Pancreas (tissue), 10 donors: ENCODE measurements around the gene TEF. TPM values are rescaled to one million over a fixed set of nuclear protein-coding genes. Genes with fewer than 3 reads are reported as not detected.
A peak's percentile ranks its signal among the peaks of the same experiment; 100 is the strongest.
"Not testable (repeated sequence)": the region's sequence is repeated elsewhere in the genome, so short reads cannot be mapped to it uniquely, and the experiment has no call there.

Experiments used
- ATAC-seq, 4 donors: fragments of 200-7000 bp; cut with Tn5 transposase; one replicate each; pipeline versions ENCODE4 v1.8.0 to v1.9.1; 2020; ENCODE audit warnings: mild to moderate bottlenecking in 4 of 4, moderate library complexity in 4 of 4
- DNase-seq, 6 donors: peaks; one replicate each; pipeline ENCODE4 v3.0.0-alpha.2; 2020
- FAIRE-seq: peaks from 2 replicates; lab custom pipeline; 2012; peaks lifted over from hg19 to GRCh38; lab: Jason Lieb, UNC
- H3K27ac ChIP-seq, 4 donors: fragments of 200-600 bp; sonication (generic); 1 replicate in 3 of 4; 2 replicates in 1 of 4; pipeline versions ENCODE4 v1.5.0 to v1.8.0; 2020
- H3K27me3 ChIP-seq, 4 donors: fragments of 200-600 bp; one replicate each; pipeline ENCODE4 v1.8.0; 2021
- H3K36me3 ChIP-seq, 3 donors: fragments of 200-600 bp; sonication (generic) in 1 of 3; one replicate each; pipeline versions ENCODE4 v1.5.0 to v1.8.0; 2020 to 2021
- H3K4me1 ChIP-seq, 3 donors: fragments of 200-600 bp; one replicate each; pipeline ENCODE4 v1.8.0; 2021
- H3K4me3 ChIP-seq, 4 donors: fragments of 200-600 bp; sonication (generic) in 2 of 4; one replicate each; pipeline versions ENCODE4 v1.5.0 to v1.8.0; 2020 to 2021
- H3K9me3 ChIP-seq, 4 donors: fragments of 200-600 bp; one replicate each; pipeline ENCODE4 v1.8.0; 2021
- CTCF ChIP-seq, 4 donors: fragments of 200-600 bp; sonication (generic) in 3 of 4; IDR thresholded peaks; one replicate each; pipeline versions ENCODE4 v1.5.0 to v1.8.0; 2021; ENCODE audit warnings: antibody characterized with exemption in 4 of 4
- WGBS, 2 donors: extraction: QIAGEN DNeasy Blood & Tissue Kit; methylation state at CpG; one replicate each; pipeline ENCODE4 v1.1.7; 2013; 5-methylcytosine and 5-hydroxymethylcytosine counted together
- intact Hi-C, 3 donors: fragments of 100-400 bp; cut with DNase I; formaldehyde crosslinking; loops; one replicate each; pipeline versions ENCODE4 v1.11.1 to v1.14.2; 2022
- polyA plus RNA-seq, 2 donors: library from polyadenylated mRNA; stranded (reverse); fragments of 200-250 nt; gene quantifications; one replicate each; pipeline ENCODE4 v1.2.3, GENCODE V29; 2013
- total RNA-seq, 6 donors: library from RNA; stranded (reverse); fragmentation: NEBNext Ultra II Directional in 4 of 6; extraction: Animal tissue kit (Norgen Biotek cat#: 25700) in 4 of 6; gene quantifications; one replicate each; pipeline versions ENCODE4 v1.2.1 to v1.2.4, GENCODE V29; 2021 to 2023
- donor health status: healthy with polysubstance abuse.
- donor health status: DM: no; HTN: no; CAD: no; lungs with moderate emphysema.
- donor health status: DM: no; HTN: no; CAD: no.
- donor health status: control.
- donor health status: control.
- donor health status: Bipolar disorder and iron deficiency.
- donor health status: DM: yes; HTN: yes; CAD: no.
- donor health status: DM: no; HTN: no; CAD: no.
- donor health status: DM: no; HTN: no; CAD: no.
- donor health status: DM: yes; HTN: yes; CAD: no.

TEF gene
- total and polyA plus RNA-seq, 8 donors: 8.3 to 19.6 (median 17.6) TPM

- H3K9me3 ChIP-seq: no peaks in the 10 kb centered on the region
- no peak for FAIRE-seq
- no peaks in the 10 kb centered on the region for H3K4me1 ChIP-seq
- no peak for DNase-seq
- H3K27ac ChIP-seq: no peak overlapping the region
- peaks cover 0 to 5% (median 3%) of the 10 kb centered on the region in 3 donors for H3K36me3 ChIP-seq
- H3K4me3 ChIP-seq: no peak overlapping the region
- no peak for TF ChIP-seq CTCF (IDR thresholded peaks at IDR 0.05)
- intact Hi-C loops: no loop called here
- ATAC-seq: no peak
- WGBS, 2 donors: 99 to 100% methylated on average over 8 of the region's 8 CpGs
- H3K27me3 ChIP-seq: no peaks in the 10 kb centered on the region
These were observed 48.2 kb downstream of the TEF start for GRCh38 chr22:41429951-41430332.

- no peaks in the 10 kb centered on the region for H3K27me3 ChIP-seq
- 89% methylated on average over 6 of the region's 6 CpGs for WGBS, 2 donors
- ATAC-seq: peak in 1 of 4 donors; percentile 2
- DNase-seq: no peak
- intact Hi-C loops: no loop called here
- H3K36me3 ChIP-seq: peaks cover 4 to 23% (median 16%) of the 10 kb centered on the region in 3 donors
- no peak overlapping the region for H3K27ac ChIP-seq
- H3K4me1 ChIP-seq: no peaks in the 10 kb centered on the region
- H3K4me3 ChIP-seq: no peak overlapping the region
- FAIRE-seq: no peak
- TF ChIP-seq CTCF (IDR thresholded peaks at IDR 0.05): no peak
- H3K9me3 ChIP-seq: no peaks in the 10 kb centered on the region
These were observed 49.9 kb downstream of the TEF start for GRCh38 chr22:41431656-41432055.

GRCh38 chr22:41433480-41433879, 51.7 kb downstream of the TEF start:
- 75 to 76% methylated on average over 1 of the region's 1 CpG for WGBS, 2 donors
- not testable (repeated sequence) for H3K27ac ChIP-seq
- ATAC-seq: peak in 1 of 4 donors; percentile 35

GRCh38 chr22:41434361-41435003, 52.7 kb downstream of the TEF start:
- WGBS, 2 donors: 72 to 78% methylated on average over 5 of the region's 5 CpGs
- H3K27ac ChIP-seq, H3K4me3 ChIP-seq, H3K9me3 ChIP-seq, H3K27me3 ChIP-seq, DNase-seq, intact Hi-C loops, H3K4me1 ChIP-seq, FAIRE-seq: not testable (repeated sequence)
- peaks cover 4 to 30% (median 20%) of the 10 kb centered on the region in 3 donors for H3K36me3 ChIP-seq
- ATAC-seq: peak in 1 of 4 donors; percentile 7

More at GRCh38 chr22:41433480-41433879, 51.7 kb downstream of the TEF start:
- H3K36me3 ChIP-seq: peaks cover 4 to 30% (median 20%) of the 10 kb centered on the region in 3 donors
- H3K27me3 ChIP-seq, H3K4me3 ChIP-seq, H3K9me3 ChIP-seq, intact Hi-C loops, DNase-seq, H3K4me1 ChIP-seq, FAIRE-seq: not testable (repeated sequence)

GRCh38 chr22:41435560-41435959, 53.8 kb downstream of the TEF start:
- ATAC-seq (no peak), DNase-seq (no peak), FAIRE-seq (no peak)
- 72 to 75% methylated on average over 4 of the region's 4 CpGs for WGBS, 2 donors
- Histone ChIP-seq H3K27ac (no peak overlapping the region), H3K27me3 (no peaks in the 10 kb centered on the region), H3K4me1 (no peaks in the 10 kb centered on the region), H3K9me3 (no peaks in the 10 kb centered on the region), H3K4me3 (no peak overlapping the region), H3K36me3 (peaks cover 4 to 30% (median 20%) of the 10 kb centered on the region in 3 donors)
- intact Hi-C loops: no loop called here
- no peak for TF ChIP-seq CTCF (IDR thresholded peaks at IDR 0.05)
